GM12892 (cell line): ENCODE measurements around the gene RANBP3.

Experiments
- DNase-seq: peaks from one replicate; pipeline ENCODE4 v3.0.0; 2011; ENCODE audit not compliant: insufficient read length
- FAIRE-seq: peaks from 2 replicates; lab custom pipeline; 2011; peaks lifted over from hg19 to GRCh38; lab: Jason Lieb, UNC
- POLR2A ChIP-seq: IDR thresholded peaks from 2 replicates; pipeline ENCODE4 v1.6.1; 2011; ENCODE audit warnings: low read depth, low read length, control low read depth
- POLR2AphosphoS5 ChIP-seq: IDR thresholded peaks from 2 replicates; pipeline ENCODE4 v1.6.1; 2011; ENCODE audit warnings: low read depth, low read length, control low read depth
- TAF1 ChIP-seq: IDR thresholded peaks from 2 replicates; pipeline ENCODE4 v1.6.1; 2011; ENCODE audit warnings: low read depth, mild to moderate bottlenecking, control low read depth, low read length, borderline replicate concordance

The RANBP3 gene

GRCh38 chr19:5913739-5914357 lies 64.1 kb downstream of the RANBP3 start, which contains the start of gene CAPS:
CAPS (plus strand) TSS chr19:5914254; CDS start chr19:5914407, 153 bp downstream.
- FAIRE-seq (no peak), DNase-seq (no peak)
- TF ChIP-seq POLR2AphosphoS5 (no peak), TAF1 (no peak), POLR2A (no peak)

GRCh38 chr19:5911366-5911765 lies 66.6 kb downstream of the RANBP3 start:
- TF ChIP-seq POLR2A: no peak
- FAIRE-seq: no peak

GRCh38 chr19:5910638-5910907 lies 67.4 kb downstream of the RANBP3 start:
- FAIRE-seq (no peak), DNase-seq (no peak)
- TF ChIP-seq TAF1 (no peak), POLR2AphosphoS5 (no peak)

More at GRCh38 chr19:5911366-5911765, 66.6 kb downstream of the RANBP3 start:
- DNase-seq: no peak

- FAIRE-seq (no peak), DNase-seq (no peak)
- TF ChIP-seq POLR2AphosphoS5 (no peak), POLR2A (no peak), TAF1 (no peak)
Measured at GRCh38 chr19:5908773-5909442, 69.0 kb downstream of the RANBP3 start.

- DNase-seq: no peak
Measured at GRCh38 chr19:5907241-5907640, 70.7 kb downstream of the RANBP3 start.

GRCh38 chr19:5905114-5905778 lies 72.7 kb downstream of the RANBP3 start:
- no peak for DNase-seq
- TF ChIP-seq POLR2AphosphoS5 (no peak), TAF1 (no peak), POLR2A (no peak)
- FAIRE-seq: no peak

More at GRCh38 chr19:5907241-5907640, 70.7 kb downstream of the RANBP3 start:
- FAIRE-seq: no peak
- TF ChIP-seq POLR2AphosphoS5 (no peak), POLR2A (no peak), TAF1 (no peak)

GRCh38 chr19:5904352-5905113 lies 73.4 kb downstream of the RANBP3 start, which contains the start of gene VMAC:
VMAC (plus strand) TSS chr19:5904872; CDS start chr19:5904891, 19 bp downstream.
- FAIRE-seq: no peak
- TF ChIP-seq POLR2AphosphoS5 (0 out of 2 replicates have a peak, but pooled peaks have one; percentile 37), TAF1 (peak; percentile 59), POLR2A (peak; percentile 72; the same call in 1 of the 2 replicates)
- peak; percentile 96 for DNase-seq

- TF ChIP-seq TAF1 (peak; percentile 59; the same call in 1 of the 2 replicates), POLR2A (peak; percentile 84), POLR2AphosphoS5 (peak; percentile 73; the same call in 1 of the 2 replicates)
- FAIRE-seq (peak; percentile 100), DNase-seq (peak; percentile 96)
Measured at GRCh38 chr19:5903624-5904351, 74.2 kb downstream of the RANBP3 start, which contains the start of gene NDUFA11. NDUFA11 (minus strand) TSS chr19:5903790; CDS start chr19:5903708, 82 bp downstream.

GRCh38 chr19:5903056-5903623 lies 74.8 kb downstream of the RANBP3 start:
- TF ChIP-seq TAF1: no peak
- no peak for TF ChIP-seq POLR2A
- no peak for TF ChIP-seq POLR2AphosphoS5
- FAIRE-seq (no peak), DNase-seq (no peak)

GRCh38 chr19:5900976-5901375 lies 77.0 kb downstream of the RANBP3 start:
- FAIRE-seq (no peak), DNase-seq (no peak)
- TF ChIP-seq TAF1 (no peak), POLR2A (no peak), POLR2AphosphoS5 (no peak)
